ENCODE measurements around the gene STRA6. TPM values are rescaled to one million over a fixed set of nuclear protein-coding genes. Genes with fewer than 3 reads are reported as not detected.

Gene STRA6
- total and polyA plus RNA-seq, 3 experiments from 2014 or later, result not detected

- peaks cover 6 to 15% of the 10 kb centered on the region in 2 donors for H3K27me3 Mint-ChIP-seq
- H3K36me3 Mint-ChIP-seq, result no peaks in the 10 kb centered on the region
Observed at GRCh38 chr15:74196175-74196574, 6.4 kb downstream of the STRA6 start.

DNA sequence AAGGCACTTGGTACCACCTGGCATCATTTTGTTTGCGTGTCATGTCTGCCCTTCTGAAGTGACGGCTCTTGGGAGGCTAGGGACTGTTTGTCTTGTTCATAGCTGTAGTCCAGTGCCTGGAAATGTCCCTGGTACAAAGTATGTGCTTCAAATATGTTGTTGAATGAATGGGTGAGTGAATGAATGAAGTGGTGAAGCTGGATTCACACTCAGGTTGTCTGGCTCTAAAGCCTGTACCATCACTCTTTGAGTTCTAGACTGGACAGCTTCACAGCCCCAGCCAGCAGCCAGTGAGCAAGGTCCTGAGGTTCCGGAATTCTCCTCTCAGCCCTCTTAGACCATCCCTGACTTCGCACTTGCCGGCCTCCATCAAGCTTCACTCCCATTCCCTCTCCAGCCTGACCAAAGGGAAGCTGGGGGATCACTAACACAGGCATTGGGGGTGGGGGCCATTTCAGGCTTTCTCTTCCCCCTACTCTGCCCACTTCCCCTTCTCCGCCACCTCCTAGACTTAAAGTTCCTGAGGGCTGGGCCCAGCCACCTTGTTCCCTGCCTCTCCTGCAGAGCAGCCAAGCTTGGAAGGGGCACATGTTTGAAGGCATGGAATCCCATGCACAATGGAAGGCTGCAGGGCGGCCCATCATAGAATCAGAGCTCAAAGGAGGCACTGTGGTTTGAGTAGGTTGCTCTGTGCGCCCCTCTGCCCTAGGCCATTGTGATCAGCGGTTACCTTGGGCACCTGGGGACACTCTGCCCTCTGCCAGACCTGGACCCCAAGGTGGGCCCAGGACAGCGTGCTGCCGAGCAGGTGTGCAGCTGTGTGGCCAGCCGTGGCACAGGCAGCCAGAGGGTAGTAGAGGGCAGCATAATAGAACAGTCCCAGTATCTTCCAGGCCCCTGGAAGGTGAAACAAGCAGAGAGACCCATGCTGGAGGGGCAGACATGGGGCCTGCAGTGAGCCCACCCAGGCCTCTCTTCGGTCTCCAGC lies 7.7 kb downstream of the STRA6 start:
- no peak for DNase-seq
- no peaks in the 10 kb centered on the region for H3K4me1 ChIP-seq (ENCODE audit: insufficient read depth, low read length)
- CTCF ChIA-PET, result no interaction called here
- Mint-ChIP-seq H3K27me3 (peaks cover 4 to 12% of the 10 kb centered on the region in 2 donors), H3K9me3 (no peaks in the 10 kb centered on the region), H3K36me3 (no peaks in the 10 kb centered on the region), H3K4me1 (no peaks in the 10 kb centered on the region), H3K4me3 (no peak overlapping the region), H3K27ac (no peak overlapping the region)
- H3K36me3 ChIP-seq (ENCODE audit: insufficient read depth, low read length), result no peaks in the 10 kb centered on the region
- no peak overlapping the region for H3K4me3 ChIP-seq (ENCODE audit: low read length)
- no peaks in the 10 kb centered on the region for H3K9me3 ChIP-seq (ENCODE audit: low read length)
- POLR2A ChIA-PET, result interaction anchor here (0.7 kb wide), 1 partner anchor 9 kb away, joined by 5 read pairs; no protein-coding TSS in a partner anchor
- no peak overlapping the region for H3K27ac ChIP-seq (ENCODE audit: low read depth, low read length)
- no peaks in the 10 kb centered on the region for H3K27me3 ChIP-seq (ENCODE audit: insufficient read depth, low read length, poor library complexity, severe bottlenecking)

More at GRCh38 chr15:74196175-74196574, 6.4 kb downstream of the STRA6 start:
- H3K27ac ChIP-seq (ENCODE audit: low read depth, low read length), result no peak overlapping the region
- no peaks in the 10 kb centered on the region for H3K4me1 Mint-ChIP-seq
- no peak overlapping the region for H3K4me3 ChIP-seq (ENCODE audit: low read length)
- H3K4me3 Mint-ChIP-seq, result no peak overlapping the region
- no peak overlapping the region for H3K27ac Mint-ChIP-seq
- H3K9me3 ChIP-seq (ENCODE audit: low read length), result no peaks in the 10 kb centered on the region
- H3K4me1 ChIP-seq (ENCODE audit: insufficient read depth, low read length), result no peaks in the 10 kb centered on the region
- no peaks in the 10 kb centered on the region for H3K27me3 ChIP-seq (ENCODE audit: insufficient read depth, low read length, poor library complexity, severe bottlenecking)
- ChIA-PET POLR2A (no interaction called here), CTCF (no interaction called here)
- no peaks in the 10 kb centered on the region for H3K9me3 Mint-ChIP-seq
- DNase-seq, result no peak
- no peaks in the 10 kb centered on the region for H3K36me3 ChIP-seq (ENCODE audit: insufficient read depth, low read length)

- Mint-ChIP-seq H3K4me3 (no peak overlapping the region), H3K9me3 (no peaks in the 10 kb centered on the region), H3K36me3 (no peaks in the 10 kb centered on the region), H3K27me3 (peaks cover 4 to 9% of the 10 kb centered on the region in 2 donors), H3K4me1 (no peaks in the 10 kb centered on the region), H3K27ac (peak overlapping the region in 1 of 8 donors; percentile 48)
- no peak for DNase-seq
- no peaks in the 10 kb centered on the region for H3K27me3 ChIP-seq (ENCODE audit: insufficient read depth, low read length, poor library complexity, severe bottlenecking)
- H3K36me3 ChIP-seq (ENCODE audit: insufficient read depth, low read length), result no peaks in the 10 kb centered on the region
- POLR2A ChIA-PET, result no interaction called here
- no peaks in the 10 kb centered on the region for H3K9me3 ChIP-seq (ENCODE audit: low read length)
- CTCF ChIA-PET, result no interaction called here
- no peak overlapping the region for H3K27ac ChIP-seq (ENCODE audit: low read depth, low read length)
- no peak overlapping the region for H3K4me3 ChIP-seq (ENCODE audit: low read length)
- H3K4me1 ChIP-seq (ENCODE audit: insufficient read depth, low read length), result no peaks in the 10 kb centered on the region
Observed at GRCh38 chr15:74193905-74194304, 8.7 kb downstream of the STRA6 start.

DNA sequence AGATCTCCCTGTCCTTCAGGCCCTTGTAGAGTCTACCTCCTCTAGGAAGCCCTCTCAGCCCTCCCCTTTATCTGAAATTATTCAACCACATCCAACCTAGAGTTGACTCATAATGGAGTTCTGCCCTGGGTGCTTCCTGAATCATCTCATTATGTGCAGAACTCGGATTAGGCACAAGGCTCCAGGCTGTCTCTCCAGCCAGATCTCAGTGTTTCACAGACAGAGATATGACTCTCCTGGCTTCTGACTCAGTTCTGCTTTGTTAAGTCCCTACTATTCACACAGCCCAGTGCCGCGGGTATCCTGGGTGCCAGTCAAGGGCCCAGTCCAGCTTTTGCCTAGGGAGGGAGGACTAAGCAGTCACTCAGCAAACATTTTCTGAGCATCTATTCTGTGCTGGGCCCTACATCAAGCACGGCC lies 9.3 kb downstream of the STRA6 start:
- Histone ChIP-seq H3K4me3 (ENCODE audit: low read length) (no peak overlapping the region), H3K9me3 (ENCODE audit: low read length) (no peaks in the 10 kb centered on the region), H3K27me3 (ENCODE audit: insufficient read depth, low read length, poor library complexity, severe bottlenecking) (no peaks in the 10 kb centered on the region), H3K36me3 (ENCODE audit: insufficient read depth, low read length) (no peaks in the 10 kb centered on the region), H3K27ac (ENCODE audit: low read depth, low read length) (no peak overlapping the region), H3K4me1 (ENCODE audit: insufficient read depth, low read length) (no peaks in the 10 kb centered on the region)
- POLR2A ChIA-PET, result no interaction called here
- CTCF ChIA-PET, result no interaction called here
- no peak overlapping the region for H3K27ac Mint-ChIP-seq
- H3K36me3 Mint-ChIP-seq, result no peaks in the 10 kb centered on the region
- H3K4me1 Mint-ChIP-seq, result no peaks in the 10 kb centered on the region
- H3K9me3 Mint-ChIP-seq, result no peaks in the 10 kb centered on the region
- peaks cover 2 to 6% of the 10 kb centered on the region in 2 donors for H3K27me3 Mint-ChIP-seq
- H3K4me3 Mint-ChIP-seq, result no peak overlapping the region
- DNase-seq, result no peak

DNA sequence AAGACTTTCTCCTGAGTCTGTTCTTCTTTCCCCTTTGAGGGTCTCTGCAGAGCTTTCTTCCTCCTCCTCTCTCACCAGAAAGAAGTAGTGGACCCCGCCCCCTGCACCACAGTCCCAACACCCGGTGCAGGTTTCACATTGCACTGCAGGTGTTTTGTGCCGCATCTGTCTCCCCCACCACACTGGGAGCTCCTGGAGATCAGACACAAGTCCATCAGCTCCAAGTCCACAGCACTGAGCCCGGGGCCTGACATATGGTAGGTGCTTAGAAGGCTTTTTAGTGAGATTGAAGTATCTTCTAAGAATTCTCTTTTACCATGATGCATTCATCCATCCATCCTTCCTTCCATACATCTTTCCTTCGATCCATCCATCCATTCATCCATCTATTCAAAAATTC lies 9.8 kb downstream of the STRA6 start:
- peaks cover 1 to 6% of the 10 kb centered on the region in 2 donors for H3K27me3 Mint-ChIP-seq
- no peaks in the 10 kb centered on the region for H3K4me1 Mint-ChIP-seq
- no peak overlapping the region for H3K27ac Mint-ChIP-seq
- H3K27me3 ChIP-seq (ENCODE audit: insufficient read depth, low read length, poor library complexity, severe bottlenecking), result no peaks in the 10 kb centered on the region
- H3K4me3 Mint-ChIP-seq, result no peak overlapping the region
- no peaks in the 10 kb centered on the region for H3K9me3 Mint-ChIP-seq
- H3K36me3 Mint-ChIP-seq, result no peaks in the 10 kb centered on the region
- H3K4me3 ChIP-seq (ENCODE audit: low read length), result no peak overlapping the region
- no peaks in the 10 kb centered on the region for H3K9me3 ChIP-seq (ENCODE audit: low read length)
- no peaks in the 10 kb centered on the region for H3K36me3 ChIP-seq (ENCODE audit: insufficient read depth, low read length)
- H3K27ac ChIP-seq (ENCODE audit: low read depth, low read length), result no peak overlapping the region
- no peak for DNase-seq
- ChIA-PET CTCF (no interaction called here), POLR2A (no interaction called here)
- no peaks in the 10 kb centered on the region for H3K4me1 ChIP-seq (ENCODE audit: insufficient read depth, low read length)

GRCh38 chr15:74191798-74192197 lies 10.8 kb downstream of the STRA6 start:
- Mint-ChIP-seq H3K27me3 (peaks cover 1 to 9% of the 10 kb centered on the region in 2 donors), H3K4me1 (no peaks in the 10 kb centered on the region), H3K9me3 (no peaks in the 10 kb centered on the region), H3K27ac (no peak overlapping the region), H3K36me3 (no peaks in the 10 kb centered on the region), H3K4me3 (no peak overlapping the region)
- ChIA-PET CTCF (interaction anchor here (0.8 kb wide), 1 partner anchor 9 kb away, joined by 3 read pairs; no protein-coding TSS in a partner anchor), POLR2A (no interaction called here)
- H3K36me3 ChIP-seq (ENCODE audit: insufficient read depth, low read length), result no peaks in the 10 kb centered on the region
- H3K27ac ChIP-seq (ENCODE audit: low read depth, low read length), result no peak overlapping the region
- no peaks in the 10 kb centered on the region for H3K27me3 ChIP-seq (ENCODE audit: insufficient read depth, low read length, poor library complexity, severe bottlenecking)
- no peaks in the 10 kb centered on the region for H3K9me3 ChIP-seq (ENCODE audit: low read length)
- DNase-seq, result no peak
- H3K4me3 ChIP-seq (ENCODE audit: low read length), result no peak overlapping the region
- no peaks in the 10 kb centered on the region for H3K4me1 ChIP-seq (ENCODE audit: insufficient read depth, low read length)

- peaks cover 3% of the 10 kb centered on the region in 2 donors for H3K27me3 Mint-ChIP-seq
- Histone ChIP-seq H3K4me1 (ENCODE audit: insufficient read depth, low read length) (no peaks in the 10 kb centered on the region), H3K27me3 (ENCODE audit: insufficient read depth, low read length, poor library complexity, severe bottlenecking) (no peaks in the 10 kb centered on the region), H3K36me3 (ENCODE audit: insufficient read depth, low read length) (no peaks in the 10 kb centered on the region), H3K9me3 (ENCODE audit: low read length) (no peaks in the 10 kb centered on the region), H3K4me3 (ENCODE audit: low read length) (no peak overlapping the region), H3K27ac (ENCODE audit: low read depth, low read length) (no peak overlapping the region)
- H3K27ac Mint-ChIP-seq, result no peak overlapping the region
- no peak overlapping the region for H3K4me3 Mint-ChIP-seq
- DNase-seq, result no peak
- CTCF ChIA-PET, result no interaction called here
- no peaks in the 10 kb centered on the region for H3K4me1 Mint-ChIP-seq
- H3K36me3 Mint-ChIP-seq, result no peaks in the 10 kb centered on the region
- no peaks in the 10 kb centered on the region for H3K9me3 Mint-ChIP-seq
- POLR2A ChIA-PET, result no interaction called here
Observed at GRCh38 chr15:74188216-74188615, 14.4 kb downstream of the STRA6 start.

DNA sequence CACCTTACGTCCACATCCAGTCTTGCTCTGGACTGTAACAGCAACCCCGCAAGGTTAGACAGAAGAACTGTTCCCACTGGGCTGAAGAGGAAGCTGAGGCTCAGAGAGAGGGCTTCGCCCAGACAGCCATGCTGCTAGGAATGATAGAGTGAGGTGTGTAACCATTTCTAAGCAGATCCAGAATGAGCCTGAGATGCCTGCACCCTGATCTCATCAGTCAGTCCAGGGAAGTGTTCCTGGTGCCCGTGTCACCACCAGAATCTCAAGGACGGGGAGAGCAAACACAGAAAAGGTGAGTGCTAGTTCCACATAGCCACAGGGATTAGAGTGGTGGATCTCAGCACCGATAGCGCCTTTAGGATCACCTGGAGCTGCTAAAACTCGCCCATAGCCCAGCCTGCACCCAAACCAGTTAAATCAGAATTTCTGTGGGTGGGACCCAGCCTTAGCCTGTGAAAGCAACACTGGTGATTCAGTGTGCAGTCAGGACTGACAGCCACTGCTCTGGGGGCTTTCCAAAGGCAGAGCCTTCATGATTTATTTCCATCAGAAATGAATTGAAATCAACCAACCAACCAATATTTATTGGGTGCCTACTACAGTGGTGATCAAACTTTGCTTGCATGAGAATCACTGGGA lies 16.8 kb downstream of the STRA6 start:
- ChIA-PET CTCF (no interaction called here), POLR2A (no interaction called here)
- Histone ChIP-seq H3K9me3 (ENCODE audit: low read length) (no peaks in the 10 kb centered on the region), H3K27me3 (ENCODE audit: insufficient read depth, low read length, poor library complexity, severe bottlenecking) (no peaks in the 10 kb centered on the region), H3K4me1 (ENCODE audit: insufficient read depth, low read length) (no peaks in the 10 kb centered on the region), H3K4me3 (ENCODE audit: low read length) (no peak overlapping the region), H3K36me3 (ENCODE audit: insufficient read depth, low read length) (no peaks in the 10 kb centered on the region), H3K27ac (ENCODE audit: low read depth, low read length) (no peak overlapping the region)
- DNase-seq, result no peak
- Mint-ChIP-seq H3K27ac (no peak overlapping the region), H3K36me3 (no peaks in the 10 kb centered on the region), H3K4me1 (no peaks in the 10 kb centered on the region), H3K4me3 (no peak overlapping the region), H3K27me3 (peaks cover 3 to 6% of the 10 kb centered on the region in 2 donors), H3K9me3 (no peaks in the 10 kb centered on the region)
